A549 (cell line): ENCODE data around the gene C8A. TPM values are rescaled to one million over a fixed set of nuclear protein-coding genes. Genes with fewer than 3 reads are reported as not detected.

Source experiments
- ATAC-seq, 2 experiments: fragments of 200-7000 bp in 1 of 2; fragments of >200 bp in 1 of 2; cut with Nextera tagmentation in 1 of 2; cut with Tn5 transposase in 1 of 2; 3 replicates each; pipeline versions ENCODE4 v1.8.0 to v1.9.1; 2018 to 2020; ENCODE audit warnings: mild to moderate bottlenecking in 1 of 2, moderate library complexity in 1 of 2
- CTCF ChIA-PET: fragments of 300-600 bp; sonication (Branson Sonifier 250); formaldehyde crosslinking; extraction: SDS; loops from one replicate; lab custom pipeline; 2021; ENCODE audit warnings: antibody characterized with exemption, inconsistent platforms; lab: Yijun Ruan, JAX
- POLR2A ChIA-PET: fragments of 350-600 bp; formaldehyde crosslinking; extraction: SDS; loops from one replicate; lab custom pipeline; 2021; ENCODE audit warnings: antibody characterized with exemption, inconsistent platforms; lab: Yijun Ruan, JAX
- DNase-seq, 2 experiments: peaks; one replicate each; pipeline versions ENCODE4 v3.0.0 to v3.0.0-alpha.2; 2011 to 2016; ENCODE audit warnings: low read depth in 1 of 2, low spot score in 1 of 2
- FAIRE-seq: peaks from 2 replicates; lab custom pipeline; 2011; peaks lifted over from hg19 to GRCh38; lab: Jason Lieb, UNC
- H3K27ac ChIP-seq, 2 experiments: fragments of >200 bp; sonication (Bioruptor Twin); formaldehyde crosslinking; 3 replicates each; pipeline ENCODE4 v1.5.1; 2016 to 2017
- H3K4me1 ChIP-seq: fragments of >200 bp; sonication (Bioruptor Twin); formaldehyde crosslinking; 3 replicates; pipeline ENCODE4 v1.6.1; 2016
- H3K4me2 ChIP-seq: fragments of >200 bp; sonication (Bioruptor Twin); formaldehyde crosslinking; 3 replicates; pipeline ENCODE4 v1.6.1; 2016
- H3K4me3 ChIP-seq: fragments of >200 bp; sonication (Bioruptor Twin); formaldehyde crosslinking; 3 replicates; pipeline ENCODE4 v1.5.1; 2016
- H3K9me3 ChIP-seq: fragments of >200 bp; sonication (Bioruptor Twin); formaldehyde crosslinking; 3 replicates; pipeline ENCODE4 v1.6.1; 2016
- BHLHE40 ChIP-seq: IDR thresholded peaks from 2 replicates; pipeline ENCODE4 v1.6.1; 2012; ENCODE audit warnings: low read depth, low read length, inconsistent platforms
- CBX8 ChIP-seq: fragments of 200-600 bp; sonication (generic); IDR thresholded peaks from 2 replicates; pipeline ENCODE4 v1.6.1; 2016
- CTCF ChIP-seq: fragments of >200 bp; sonication (Bioruptor Twin); formaldehyde crosslinking; IDR thresholded peaks from 3 replicates; pipeline ENCODE4 v1.5.1; 2016
- E2F6 ChIP-seq: IDR thresholded peaks from 2 replicates; pipeline ENCODE4 v1.6.1; 2012; ENCODE audit warnings: low read depth, borderline replicate concordance
- EHMT2 ChIP-seq: fragments of 200-600 bp; sonication (generic); IDR thresholded peaks from 2 replicates; pipeline ENCODE4 v1.6.1; 2016; ENCODE audit warnings: antibody characterized with exemption, low read depth, mild to moderate bottlenecking, moderate library complexity
- EP300 ChIP-seq, 2 experiments: fragments of >200 bp; sonication (Bioruptor Twin); formaldehyde crosslinking; IDR thresholded peaks; 2 replicates in 1 of 2; 3 replicates in 1 of 2; pipeline ENCODE4 v1.6.1; 2016 to 2017
- FOSB ChIP-seq: fragments of 250-450 bp; sonication (Bioruptor Pico); IDR thresholded peaks from 2 replicates; pipeline ENCODE4 v1.5.0; 2020; ENCODE audit warnings: mild to moderate bottlenecking, moderate library complexity
- FOSL2 ChIP-seq, 2 experiments: fragments of 450-650 bp in 1 of 2; fragments of >200 bp in 1 of 2; sonication (Bioruptor Twin) in 1 of 2; formaldehyde crosslinking; IDR thresholded peaks; 2 replicates each; pipeline versions ENCODE4 v1.5.0 to v1.6.1; 2016 to 2020; ENCODE audit warnings: mild to moderate bottlenecking in 1 of 2, moderate library complexity in 1 of 2
- FOXS1 ChIP-seq: fragments of 250-450 bp; sonication (Bioruptor Pico); IDR thresholded peaks from 2 replicates; pipeline ENCODE4 v1.5.0; 2020; ENCODE audit warnings: mild to moderate bottlenecking, moderate library complexity
- GATA3 ChIP-seq: IDR thresholded peaks from 2 replicates; pipeline ENCODE4 v1.6.1; 2012; ENCODE audit warnings: borderline replicate concordance
- HMGXB4 ChIP-seq: fragments of 250-450 bp; sonication (Bioruptor Pico); IDR thresholded peaks from 2 replicates; pipeline ENCODE4 v1.5.0; 2021; ENCODE audit warnings: mild to moderate bottlenecking, moderate library complexity, borderline replicate concordance
- HOXA7 ChIP-seq: fragments of 250-450 bp; sonication (Bioruptor Pico); IDR thresholded peaks from 2 replicates; pipeline ENCODE4 v1.5.0; 2020; ENCODE audit warnings: mild to moderate bottlenecking, moderate library complexity
- JUNB ChIP-seq: fragments of >200 bp; sonication (Bioruptor Twin); formaldehyde crosslinking; IDR thresholded peaks from 2 replicates; pipeline ENCODE4 v1.6.1; 2016
- MAZ ChIP-seq: fragments of 150-350 bp; IDR thresholded peaks from 2 replicates; pipeline ENCODE4 v1.6.1; 2014; ENCODE audit warnings: antibody characterized with exemption, low read depth, low read length, borderline replicate concordance
- NPAS2 ChIP-seq: fragments of 250-450 bp; sonication (Bioruptor Pico); IDR thresholded peaks from 2 replicates; pipeline ENCODE4 v1.8.0; 2022; ENCODE audit warnings: mild to moderate bottlenecking, moderate library complexity, borderline replicate concordance
- PHF8 ChIP-seq: fragments of 200-600 bp; sonication (generic); IDR thresholded peaks from 2 replicates; pipeline ENCODE4 v1.6.1; 2016; ENCODE audit warnings: low read depth, mild to moderate bottlenecking, antibody characterized with exemption, moderate library complexity, borderline replicate concordance
- POLR2A ChIP-seq: IDR thresholded peaks from 2 replicates; pipeline ENCODE4 v1.6.1; 2012; ENCODE audit warnings: mild to moderate bottlenecking, low read length
- REST ChIP-seq: fragments of 200-600 bp; sonication (generic); IDR thresholded peaks from 2 replicates; pipeline ENCODE4 v1.6.1; 2016; ENCODE audit warnings: antibody characterized with exemption, mild to moderate bottlenecking, moderate library complexity
- RNF2 ChIP-seq: fragments of 200-600 bp; sonication (generic); IDR thresholded peaks from 2 replicates; pipeline ENCODE4 v1.6.1; 2016; ENCODE audit warnings: low read depth, mild to moderate bottlenecking, antibody characterized with exemption, moderate library complexity, borderline replicate concordance
- SREBF2 ChIP-seq: fragments of 450-650 bp; IDR thresholded peaks from 2 replicates; pipeline ENCODE4 v1.6.1; 2014; ENCODE audit warnings: mild to moderate bottlenecking, moderate library complexity
- USF2 ChIP-seq: fragments of 450-650 bp; IDR thresholded peaks from 2 replicates; pipeline ENCODE4 v1.6.1; 2014; ENCODE audit warnings: antibody characterized with exemption
- WGBS: methylation state at CpG from one replicate; pipeline ENCODE4 v1.1.6; 2017; ENCODE audit errors: missing lambda C conversion rate; 5-methylcytosine and 5-hydroxymethylcytosine counted together
- polyA plus RNA-seq, 4 experiments: library from polyadenylated mRNA; depleted of rRNA in 3 of 4; stranded (reverse); fragments of >200 nt; fragmentation: RNase III in 1 of 4; extraction: RNeasy Plus Mini Kit Qiagen cat#74134 plus additional on column Dnase treatment in 1 of 4; gene quantifications; 2 replicates in 3 of 4; 3 replicates in 1 of 4; pipeline ENCODE4 v1.2.3, GENCODE V29; 2011 to 2017

The C8A gene
- polyA plus RNA-seq, 2 of the 4 experiments (the other 2 are of a cell fraction), result not detected

- no peak for TF ChIP-seq FOSL2 (IDR thresholded peaks at IDR 0.05)
- no peak for TF ChIP-seq FOSL2 (CRISPR knock-in tag; IDR thresholded peaks at IDR 0.05)
- no peak for TF ChIP-seq GATA3
- TF ChIP-seq JUNB, result no peak
- no peak for TF ChIP-seq USF2
- TF ChIP-seq, all 56 proteins: peak for 0
These were observed 76.6 kb downstream of the C8A start (continued) for GRCh38 chr1:56931211-56931610.

- CTCF ChIA-PET, result interaction anchor here (0.9 kb wide), 1 partner anchor 17 kb away, joined by 3 read pairs; no protein-coding TSS in a partner anchor
- 30% methylated on average over 3 of the region's 3 CpGs for WGBS
- H3K4me3 ChIP-seq, result no peak overlapping the region
- no peak overlapping the region for H3K4me2 ChIP-seq
- ATAC-seq (no peak), FAIRE-seq (no peak), DNase-seq (no peak)
- no peak overlapping the region for H3K27ac ChIP-seq
- POLR2A ChIA-PET, result no interaction called here
- no peaks in the 10 kb centered on the region for H3K4me1 ChIP-seq
- no peaks in the 10 kb centered on the region for H3K9me3 ChIP-seq
- TF ChIP-seq RNF2 (no peak), HMGXB4 (CRISPR knock-in tag) (no peak)
These were observed 77.1 kb downstream of the C8A start for GRCh38 chr1:56931686-56932085.

GRCh38 chr1:56933161-56933560 is 78.6 kb downstream of the C8A start:
- Histone ChIP-seq H3K4me3 (no peak overlapping the region), H3K4me1 (no peaks in the 10 kb centered on the region), H3K9me3 (no peaks in the 10 kb centered on the region)
- no peak for TF ChIP-seq EHMT2
- TF ChIP-seq BHLHE40, result no peak
- no peak for TF ChIP-seq SREBF2
- TF ChIP-seq CTCF, result no peak
- no peak for TF ChIP-seq MAZ
- no peak for TF ChIP-seq POLR2A
- no peak for TF ChIP-seq FOSB (CRISPR knock-in tag)
- TF ChIP-seq, all 56 proteins: peak for 0
- FAIRE-seq (no peak), DNase-seq (no peak), ATAC-seq (no peak)
- ChIA-PET CTCF (no interaction called here), POLR2A (no interaction called here)
- WGBS, result no CpG with 5 or more reads among the region's 2 CpGs
- Histone ChIP-seq H3K27ac (no peak overlapping the region), H3K4me2 (no peak overlapping the region)

- no peak for TF ChIP-seq REST
- no peak for TF ChIP-seq FOXS1 (CRISPR knock-in tag)
- TF ChIP-seq PHF8, result no peak
- no peak for TF ChIP-seq E2F6
- no peak for TF ChIP-seq EP300 (IDR thresholded peaks at IDR 0.05)
- no peak for TF ChIP-seq HOXA7 (CRISPR knock-in tag)
- no peak for TF ChIP-seq CBX8
- TF ChIP-seq NPAS2 (CRISPR knock-in tag), result no peak
- Histone ChIP-seq H3K27ac (no peak overlapping the region), H3K9me3 (no peaks in the 10 kb centered on the region), H3K4me3 (no peak overlapping the region), H3K4me1 (no peaks in the 10 kb centered on the region), H3K4me2 (no peak overlapping the region)
- ChIA-PET CTCF (interaction anchor here (0.5 kb wide), 1 partner anchor 48 kb away, joined by 3 read pairs; no protein-coding TSS in a partner anchor), POLR2A (no interaction called here)
- FAIRE-seq, result no peak
- ATAC-seq, result no peak
- 4% methylated on average over 2 of the region's 2 CpGs for whole genome bisulfite sequencing
- no peak for DNase-seq
These were observed 79.0 kb downstream of the C8A start for GRCh38 chr1:56933606-56934005.
